Activated CD8-positive, alpha-beta memory T cell treated with anti-CD3 and anti-CD28 coated beads, Interleukin-2, amount 50 U/mL, for 48 hours (primary cell): ENCODE data around the gene ASPG.

Source experiments
- DNase-seq: peaks from one replicate; pipeline ENCODE4 v3.0.0-alpha.2; 2020

The ASPG gene

DNA sequence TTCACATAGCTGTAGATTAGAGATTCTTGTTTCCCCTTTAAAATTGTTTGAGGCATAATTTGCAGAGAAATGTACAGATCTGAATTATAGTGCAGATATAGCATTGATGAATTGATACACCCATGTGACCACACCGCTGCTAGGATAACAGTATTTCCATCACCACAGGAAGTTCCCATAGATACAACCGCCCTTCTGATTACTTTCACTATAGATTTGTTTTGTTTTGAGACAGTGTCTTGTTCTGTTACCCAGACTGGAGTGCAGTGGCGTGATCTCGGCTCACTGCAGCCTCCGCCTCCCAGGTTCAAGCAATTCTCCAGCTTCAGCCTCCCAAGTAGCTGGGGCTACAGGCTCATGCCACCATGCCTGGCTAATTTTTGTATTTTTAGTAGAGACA lies 8.8 kb upstream of the ASPG start:
- no peak for DNase-seq

DNA sequence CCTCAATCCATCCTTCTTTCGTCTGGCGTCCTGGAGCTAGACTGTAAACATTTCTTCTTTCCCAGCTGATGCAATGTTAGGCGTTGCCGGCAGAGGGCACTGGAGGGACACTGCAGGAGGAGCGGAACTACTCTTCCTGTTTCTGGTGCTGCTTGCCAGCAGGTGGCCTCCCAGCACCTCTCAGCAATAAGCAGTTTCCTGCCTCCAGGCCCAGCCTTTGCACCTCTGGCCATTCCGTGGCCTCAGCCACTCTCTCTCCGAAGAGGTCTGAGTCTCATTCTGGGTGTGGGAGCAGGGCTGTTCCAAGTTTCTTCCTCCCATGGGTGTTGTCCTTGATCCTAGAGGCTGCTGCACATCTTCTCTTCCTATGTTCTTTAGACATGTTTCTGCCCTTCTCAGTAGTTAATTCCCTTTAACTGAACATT lies 7.5 kb upstream of the ASPG start:
- peak; percentile 92 for DNase-seq

DNA sequence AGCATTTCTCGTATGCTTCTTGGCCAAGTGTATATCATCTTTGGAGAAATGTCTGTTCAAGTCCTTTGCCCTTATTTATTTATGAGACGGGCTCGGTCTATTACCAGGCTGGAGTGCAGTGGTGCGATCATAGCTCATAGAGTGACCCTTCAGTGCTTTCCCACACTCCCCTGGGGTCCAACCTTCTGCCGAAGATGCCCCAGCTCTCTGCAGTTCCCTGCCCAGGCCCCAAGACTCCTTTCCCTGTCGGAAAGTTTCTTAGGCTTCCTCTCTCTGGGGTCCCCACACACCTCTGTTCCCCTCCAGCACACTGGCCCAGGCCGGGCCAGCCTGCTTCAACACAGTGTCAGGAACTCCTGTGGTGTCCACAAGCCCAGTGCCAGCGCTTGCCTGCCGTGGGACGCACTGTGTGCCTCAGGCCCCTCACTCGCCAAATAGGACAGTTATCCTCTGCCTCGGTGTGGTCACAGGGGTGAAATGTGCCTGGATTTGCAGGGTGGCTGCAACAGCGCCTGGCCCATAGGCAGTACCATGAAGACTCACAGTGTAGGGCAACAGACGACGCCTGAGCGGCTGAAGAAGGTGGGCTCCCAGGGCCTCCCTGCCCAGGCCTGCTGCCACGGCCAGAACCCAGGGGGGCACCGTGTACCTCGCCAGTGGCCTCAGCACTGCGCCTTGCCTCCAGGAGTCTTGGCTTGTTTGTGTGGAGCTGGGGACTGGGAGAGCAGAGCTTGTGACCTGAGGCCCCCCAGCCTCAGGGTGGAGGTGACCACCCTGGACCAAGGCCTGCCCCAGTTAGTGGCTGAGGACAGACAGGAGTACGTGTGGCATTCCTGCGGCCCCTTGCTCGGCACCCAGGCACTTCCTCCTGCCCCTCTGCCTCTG lies 4.9 kb upstream of the ASPG start:
- no peak for DNase-seq

DNA sequence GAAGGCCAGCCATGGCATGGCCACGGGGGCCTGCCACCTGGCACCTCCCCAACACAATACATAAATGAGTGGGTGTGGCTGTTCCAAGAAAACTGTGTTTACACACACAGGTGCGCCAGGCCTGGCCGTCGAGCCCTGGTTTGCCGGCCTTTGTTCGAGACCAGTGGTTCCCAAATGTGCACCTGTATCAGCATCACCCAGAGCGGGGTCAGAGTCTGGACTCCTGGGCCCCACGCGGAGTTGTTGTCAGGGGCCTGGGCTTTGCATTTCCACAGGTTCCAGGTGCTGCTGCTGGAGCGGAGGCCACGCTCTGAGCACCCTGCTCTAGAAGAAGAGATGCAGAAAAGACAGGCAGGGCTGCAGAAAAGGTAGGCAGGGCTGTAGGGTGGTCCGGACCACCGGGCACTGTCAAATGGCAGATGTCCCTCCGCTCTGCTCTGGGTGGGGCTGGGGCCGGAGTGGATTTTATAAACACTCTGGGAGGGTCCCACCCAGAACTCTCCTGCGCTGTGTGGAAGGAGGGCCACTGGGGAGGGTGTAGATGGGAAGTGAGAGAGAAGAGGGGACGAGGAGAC lies 4.2 kb upstream of the ASPG start:
- no peak for DNase-seq

DNA sequence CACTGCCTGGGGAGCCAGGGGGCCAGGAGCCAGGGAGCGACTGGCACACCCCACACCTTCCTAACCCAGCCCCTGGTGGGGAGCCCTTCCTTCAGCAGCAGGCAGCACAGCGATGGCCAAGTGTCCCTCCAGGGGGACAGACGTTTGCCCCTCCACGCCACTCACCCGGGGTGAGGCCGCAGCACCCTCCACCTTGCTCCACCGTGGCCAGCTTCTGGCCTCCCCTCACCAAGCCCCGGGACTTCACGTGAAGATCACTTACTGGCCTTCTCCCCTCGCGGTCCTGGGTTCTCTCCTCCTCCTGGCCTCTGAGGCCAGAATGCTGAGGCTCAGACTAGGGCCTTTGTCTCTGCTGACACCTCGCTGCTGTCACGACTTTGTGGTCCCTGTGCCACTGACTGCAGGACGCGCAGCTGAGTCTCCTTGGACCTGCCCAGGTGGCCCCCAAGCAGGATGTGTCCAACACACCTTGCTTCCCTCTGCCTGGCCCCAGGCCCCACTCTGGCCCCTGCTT lies 3.5 kb upstream of the ASPG start:
- DNase-seq = no peak

DNA sequence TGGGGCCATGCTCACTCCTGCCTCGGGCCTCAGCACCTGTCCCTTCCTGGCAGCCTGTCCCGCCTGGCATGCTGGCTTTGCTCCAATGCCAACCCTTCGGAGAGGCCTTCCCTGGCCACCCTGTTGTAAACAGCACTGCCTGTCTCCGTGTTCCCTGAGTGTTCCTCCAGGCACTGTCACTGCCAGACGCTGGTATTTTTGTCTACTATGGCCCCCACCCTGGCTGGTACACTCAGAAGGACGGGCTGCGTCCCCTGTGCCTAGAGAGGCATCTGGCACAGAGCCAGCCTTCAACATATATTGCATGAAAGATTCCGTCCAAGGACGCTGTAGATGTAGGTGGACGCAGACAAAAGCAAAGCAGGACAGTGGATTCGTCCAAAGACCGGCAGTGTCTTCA lies 2.7 kb upstream of the ASPG start:
- no peak for DNase-seq

DNA sequence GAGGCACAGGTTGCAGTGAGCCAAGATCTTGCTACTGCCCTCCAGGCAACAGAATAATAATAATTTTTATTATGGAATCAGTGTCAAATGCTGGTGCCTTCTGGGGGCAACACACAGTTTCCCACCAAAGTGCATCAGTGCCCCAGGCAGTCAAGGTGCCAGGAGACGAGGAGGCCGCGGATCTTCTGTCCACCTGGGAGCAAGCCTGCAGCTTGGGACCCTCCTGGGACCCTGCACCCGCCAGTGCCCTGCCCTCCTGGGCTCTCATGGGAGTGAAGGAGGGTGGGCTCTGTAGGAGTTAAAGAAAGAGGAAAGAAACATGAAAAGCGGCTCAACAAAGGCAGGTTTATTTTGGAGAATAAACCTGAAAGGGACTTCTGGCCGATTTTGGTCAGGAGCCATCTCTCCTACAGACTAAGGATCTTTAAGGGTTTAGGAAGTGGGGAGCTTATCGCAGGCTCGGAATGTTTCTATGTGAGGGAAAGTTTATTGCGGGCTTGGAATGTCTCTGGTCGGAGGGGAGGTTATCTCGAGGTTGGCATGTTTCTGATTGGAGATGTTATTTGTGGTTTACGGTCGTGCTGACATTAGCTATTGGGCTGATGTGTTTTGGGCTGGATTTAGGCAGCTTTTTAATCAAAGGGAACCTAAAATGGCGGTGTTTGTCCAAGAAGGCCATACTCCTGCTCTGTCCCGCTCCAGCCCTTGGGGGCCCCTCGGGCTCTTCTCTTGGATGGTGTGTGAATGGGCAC lies 1.1 kb upstream of the ASPG start:
- no peak for DNase-seq

DNA sequence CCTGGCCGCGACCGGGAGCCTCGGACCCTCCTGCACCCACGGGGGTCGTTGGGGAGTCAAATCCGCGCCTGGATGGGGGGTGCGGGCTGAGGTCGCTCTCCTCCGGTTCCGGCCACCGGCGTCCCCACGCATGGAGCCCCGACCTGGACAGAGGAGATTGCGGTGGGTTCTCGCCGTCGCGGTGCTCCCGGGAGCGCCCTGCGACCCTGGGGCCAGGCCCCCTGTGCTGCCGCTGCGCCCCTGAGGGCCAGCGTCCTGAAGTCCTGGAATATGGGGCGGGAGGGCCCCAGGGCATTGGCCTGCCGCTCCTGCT lies 345 bp downstream of the ASPG start:
- no peak for DNase-seq

DNA sequence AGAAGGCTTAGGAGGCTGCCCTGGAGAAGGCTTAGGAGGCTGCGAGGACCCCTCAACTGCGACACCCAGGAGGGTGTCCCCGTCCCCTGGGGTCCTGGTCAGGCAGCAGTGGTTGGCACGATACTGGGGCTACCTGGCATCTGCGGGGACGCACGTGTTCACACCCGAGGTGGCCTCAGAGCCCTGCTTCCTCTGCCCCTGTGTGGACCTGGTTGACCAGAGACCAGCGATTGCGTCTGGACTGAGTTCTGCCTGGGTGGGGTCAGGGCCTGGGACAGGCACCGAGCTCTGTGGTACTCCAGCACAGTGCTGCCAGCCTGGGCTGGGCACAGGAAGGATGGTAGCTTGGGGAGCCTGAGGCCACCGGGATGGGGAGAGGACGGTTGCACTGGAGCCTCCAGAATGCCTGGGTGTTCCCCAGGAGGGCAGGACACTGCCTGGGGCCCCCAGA lies 735 bp downstream of the ASPG start:
- no peak for DNase-seq

DNA sequence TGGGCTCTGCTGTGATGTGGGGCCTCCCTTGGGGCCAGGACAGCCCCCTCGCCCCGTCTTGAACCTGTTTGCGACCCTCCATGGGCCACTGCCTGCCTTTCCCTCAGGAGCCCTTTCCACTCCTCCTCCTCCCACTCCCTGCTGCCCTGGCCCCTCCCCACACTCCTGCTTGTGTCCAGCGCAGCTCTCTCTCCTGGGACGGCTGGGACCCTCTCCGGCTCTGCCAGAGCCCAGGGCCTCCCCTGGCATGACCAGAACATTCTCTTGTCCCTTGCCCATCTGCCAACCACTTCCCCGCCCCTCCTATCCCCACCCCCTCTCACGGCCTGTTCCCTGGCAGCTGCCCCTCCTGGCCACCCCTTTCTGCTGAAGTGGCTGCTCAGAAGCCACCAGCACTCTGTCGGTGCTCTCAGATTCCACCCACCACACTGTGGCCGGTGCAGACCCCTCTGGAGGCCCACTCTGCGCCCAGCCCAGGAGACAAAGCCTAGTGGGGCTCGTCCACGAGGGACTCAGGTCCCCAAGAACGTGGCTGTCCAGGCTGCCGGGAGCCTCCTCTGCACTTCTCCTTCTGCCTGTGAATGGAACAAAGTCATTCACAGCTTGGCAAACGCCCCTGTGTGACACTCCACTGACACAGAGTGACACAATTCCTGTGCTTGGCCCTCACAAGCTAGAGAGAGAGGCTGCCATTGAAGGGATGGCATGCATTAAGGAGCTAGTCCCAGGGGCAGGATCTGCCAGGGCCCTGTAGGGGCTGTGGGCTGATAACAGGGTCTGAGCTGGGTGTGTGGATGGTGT lies 1.4 kb downstream of the ASPG start:
- DNase-seq = no peak

DNA sequence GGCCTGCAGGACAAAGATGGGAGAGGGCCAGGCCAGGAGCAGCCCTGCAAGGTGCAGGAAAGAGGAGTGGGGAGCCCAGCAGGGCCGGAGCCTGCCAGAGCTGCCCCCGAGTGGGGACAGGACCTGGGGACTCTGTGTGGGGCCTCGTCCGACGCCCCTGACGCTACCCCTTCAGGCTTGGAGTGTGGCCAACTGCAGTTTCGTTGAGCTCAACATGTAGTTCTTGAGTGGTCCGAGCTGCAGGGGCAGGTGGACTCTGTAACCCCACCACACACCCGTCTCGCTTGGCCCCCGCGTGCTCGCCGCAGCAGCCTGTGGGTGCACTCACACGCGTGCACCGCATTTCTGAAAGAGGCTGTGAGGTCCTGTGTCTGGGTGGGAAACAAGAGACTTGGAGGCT lies 2.0 kb downstream of the ASPG start:
- no peak for DNase-seq

DNA sequence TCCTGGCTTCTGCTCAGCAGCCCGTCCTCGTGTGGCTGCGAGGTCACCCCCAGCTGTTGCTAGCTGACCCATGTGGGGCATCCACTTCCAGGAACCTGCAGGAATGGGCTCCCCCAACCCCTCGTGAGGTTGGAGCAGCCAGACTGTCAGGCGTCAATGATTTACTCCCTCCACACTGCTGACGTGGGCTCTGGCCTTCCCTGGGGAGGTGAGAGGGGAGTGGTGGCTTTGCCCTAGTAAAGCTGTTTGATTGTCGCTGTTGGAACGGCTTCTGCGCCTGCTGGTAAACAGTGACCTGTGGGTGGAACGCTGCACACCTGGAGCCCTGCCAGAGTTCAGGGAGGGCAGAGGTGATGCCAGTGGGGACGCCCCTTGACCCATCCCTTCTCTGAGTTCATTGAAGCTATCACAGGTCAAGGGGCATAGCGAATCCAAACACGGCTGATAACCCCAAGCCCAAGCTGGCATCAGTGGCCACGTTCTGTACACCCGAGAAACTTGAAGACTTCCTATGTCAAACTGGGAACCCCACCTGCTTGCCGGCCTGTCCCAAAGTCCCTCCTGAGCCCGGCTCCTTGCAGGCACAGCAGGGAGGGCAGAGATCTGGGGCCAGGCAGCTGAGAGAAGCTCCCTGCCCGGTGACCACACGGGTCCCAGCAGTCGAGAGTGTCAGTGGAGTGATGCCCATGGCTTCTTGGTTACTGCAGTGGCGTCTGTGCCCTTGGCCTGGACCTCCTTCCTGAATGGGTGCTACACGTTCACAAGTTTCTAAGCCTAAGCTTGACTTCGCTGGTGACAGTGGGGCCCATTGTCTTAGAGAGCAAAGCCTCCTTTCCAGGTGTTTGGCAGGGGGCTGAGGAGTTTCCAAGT lies 2.7 kb downstream of the ASPG start:
- no peak for DNase-seq

DNA sequence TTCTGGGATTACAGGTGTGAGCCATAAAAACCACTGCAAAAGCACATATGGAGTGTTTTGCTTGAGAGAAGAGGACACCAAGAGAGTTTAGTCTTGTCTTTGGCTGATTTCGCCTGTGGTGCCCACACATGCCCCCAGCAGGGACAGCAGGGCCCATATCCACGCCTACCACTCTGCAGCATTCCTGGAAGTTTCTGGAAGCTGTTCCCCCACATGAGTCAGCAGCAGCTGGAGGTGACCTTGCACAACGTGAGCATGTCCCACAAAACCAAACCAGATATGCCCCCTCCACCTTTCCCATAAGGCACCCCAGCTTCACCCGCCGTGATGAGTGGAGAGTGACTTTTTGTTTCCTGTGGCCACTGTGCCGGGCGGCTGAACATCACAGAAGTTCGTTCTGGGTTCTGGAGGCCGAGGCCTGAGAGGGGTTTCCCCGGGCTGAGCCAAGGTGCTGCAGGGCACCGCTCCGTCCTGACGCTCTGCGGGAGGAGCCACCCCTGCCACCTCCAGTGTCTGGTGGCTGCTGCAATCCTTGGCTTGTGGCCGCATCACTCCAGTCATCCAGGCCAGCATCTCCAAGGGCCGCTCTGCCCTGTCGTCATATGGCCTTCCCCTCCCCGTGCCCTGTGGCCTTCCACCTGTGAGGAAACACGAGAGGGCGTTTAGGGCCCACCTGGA lies 4.7 kb downstream of the ASPG start:
- DNase-seq = no peak

DNA sequence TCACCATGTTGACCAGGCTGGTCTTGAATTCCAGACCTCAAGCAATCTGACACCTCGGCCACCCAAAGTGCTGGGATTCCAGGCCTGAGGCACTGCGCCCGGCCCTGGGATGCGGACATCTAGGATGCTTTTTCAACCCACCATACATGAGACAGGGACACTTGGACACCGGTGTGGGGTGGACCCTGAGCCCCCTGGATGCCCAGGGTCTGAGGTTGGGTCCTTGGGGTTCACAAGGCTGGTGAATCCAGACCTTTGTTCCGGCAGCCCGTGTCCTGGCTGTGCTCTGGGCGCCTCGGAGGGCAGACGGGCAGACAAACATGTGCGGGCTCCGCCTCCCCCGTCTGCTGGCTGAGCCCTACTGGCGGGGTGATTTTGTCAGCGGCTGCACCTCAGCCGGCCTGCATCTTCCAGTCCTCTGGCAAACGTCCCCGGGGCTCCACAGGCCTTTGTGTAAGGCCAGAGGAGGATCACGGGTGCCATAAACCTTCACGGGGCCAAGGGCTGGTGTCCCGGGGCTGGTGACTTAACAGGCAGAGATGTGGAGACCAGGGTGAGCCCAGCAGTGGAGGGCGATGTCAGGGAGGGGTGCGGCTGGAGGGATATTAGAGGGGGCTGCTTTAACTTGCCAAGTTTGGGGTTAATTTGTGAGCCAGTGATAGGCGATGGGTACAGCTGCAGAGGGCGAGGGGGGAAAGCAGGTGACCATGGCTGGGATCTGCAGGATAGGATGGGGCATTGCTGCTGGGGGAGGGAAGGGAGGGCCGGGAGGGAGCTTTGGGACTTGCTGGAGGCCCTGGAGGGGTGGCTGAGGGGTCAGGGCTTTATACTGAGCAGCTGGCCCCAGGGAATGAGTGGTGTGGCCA lies 5.8 kb downstream of the ASPG start:
- DNase-seq = no peak

DNA sequence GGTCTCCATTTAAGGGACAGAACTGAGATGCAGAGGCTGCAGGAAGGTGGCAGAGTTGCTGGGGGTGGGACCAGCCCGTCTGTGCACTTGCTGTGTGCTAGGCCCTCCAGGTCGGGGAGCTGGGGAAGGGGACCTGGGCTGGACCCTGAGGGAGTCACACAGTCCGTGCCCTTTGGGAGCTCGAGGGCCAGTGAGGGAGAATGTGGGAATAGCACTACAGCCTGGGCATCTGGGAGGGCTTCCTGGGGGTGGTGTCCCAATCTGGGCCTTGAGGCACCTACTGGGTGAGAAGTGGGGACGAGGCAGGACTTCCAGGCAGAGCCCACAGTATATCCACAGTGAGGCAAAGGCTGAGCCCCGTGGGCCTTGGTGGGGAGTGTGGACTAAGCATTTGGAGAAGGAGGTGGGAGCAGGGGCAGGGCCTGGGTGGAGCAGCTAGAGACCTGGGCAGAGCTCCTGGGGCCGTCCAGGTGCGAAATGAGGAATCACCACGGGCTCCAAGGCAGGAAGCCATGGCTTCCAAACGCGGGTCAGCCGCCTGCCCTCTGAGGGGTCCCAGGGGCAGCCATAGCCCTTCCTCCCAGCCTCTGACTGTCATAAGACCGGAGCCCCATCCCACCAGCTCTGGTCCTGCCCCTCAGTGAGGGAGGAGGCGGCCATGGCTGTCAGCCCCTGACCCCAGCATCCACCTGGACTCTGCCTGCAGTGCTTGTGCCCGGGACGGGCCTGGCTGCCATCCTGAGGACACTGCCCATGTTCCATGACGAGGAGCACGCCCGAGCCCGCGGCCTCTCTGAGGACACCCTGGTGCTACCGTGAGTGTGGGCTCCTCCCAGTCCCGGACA lies 6.6 kb downstream of the ASPG start:
- DNase-seq = no peak

DNA sequence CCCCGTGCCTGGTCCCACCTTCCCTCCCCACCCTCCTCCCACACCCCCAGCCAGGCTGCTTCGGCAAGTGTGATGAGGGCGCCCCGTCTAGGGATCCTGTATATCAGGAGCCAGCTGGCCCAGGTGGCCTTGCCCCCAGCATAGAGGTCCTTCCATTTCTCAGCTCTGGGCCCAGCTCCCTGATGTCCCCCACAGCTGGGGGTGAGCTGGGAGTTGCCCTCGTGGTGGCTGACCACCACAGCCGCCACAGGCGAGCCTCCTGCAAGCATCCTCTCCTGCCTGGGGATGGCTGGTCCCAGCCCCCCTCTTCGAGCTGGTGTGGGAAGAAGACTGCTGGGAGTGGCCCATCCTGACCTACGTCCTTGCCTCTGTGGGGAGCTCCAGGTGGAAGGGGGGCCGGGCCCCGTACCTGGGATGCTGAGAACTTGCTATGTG lies 7.4 kb downstream of the ASPG start:
- DNase-seq = no peak

DNA sequence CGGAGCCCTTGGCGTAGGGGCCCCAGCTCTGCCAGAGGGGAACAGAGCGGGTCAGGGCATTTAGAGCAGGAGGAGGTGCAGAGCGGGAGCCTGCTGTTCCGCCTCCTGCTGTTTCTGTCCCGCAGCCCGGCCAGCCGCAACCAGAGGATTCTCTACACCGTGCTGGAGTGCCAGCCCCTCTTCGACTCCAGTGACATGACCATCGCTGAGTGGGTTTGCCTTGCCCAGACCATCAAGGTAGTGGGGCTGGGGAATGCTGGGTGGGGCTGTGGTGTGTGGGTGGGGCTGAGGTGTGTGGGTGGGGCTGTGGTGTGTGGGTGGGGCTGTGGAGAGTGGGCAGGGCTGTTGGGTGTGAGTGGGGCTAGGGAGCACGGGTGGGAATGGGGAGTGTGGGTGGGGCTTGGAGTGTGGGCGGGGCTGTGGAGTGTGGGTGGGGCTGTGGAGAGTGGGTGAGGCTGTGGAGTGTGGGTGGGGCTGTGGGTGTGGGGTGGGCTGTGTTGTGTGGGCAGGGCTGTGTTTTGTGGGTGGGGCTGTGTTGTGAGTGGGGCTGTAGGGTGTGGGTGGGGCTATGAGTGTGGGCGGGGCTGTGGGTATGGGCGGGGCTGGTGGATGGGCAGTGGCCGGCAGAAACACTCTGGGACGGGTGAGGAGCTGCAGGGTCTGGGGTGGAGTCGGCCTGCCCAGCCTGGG lies 8.0 kb downstream of the ASPG start:
- DNase-seq = no peak

DNA sequence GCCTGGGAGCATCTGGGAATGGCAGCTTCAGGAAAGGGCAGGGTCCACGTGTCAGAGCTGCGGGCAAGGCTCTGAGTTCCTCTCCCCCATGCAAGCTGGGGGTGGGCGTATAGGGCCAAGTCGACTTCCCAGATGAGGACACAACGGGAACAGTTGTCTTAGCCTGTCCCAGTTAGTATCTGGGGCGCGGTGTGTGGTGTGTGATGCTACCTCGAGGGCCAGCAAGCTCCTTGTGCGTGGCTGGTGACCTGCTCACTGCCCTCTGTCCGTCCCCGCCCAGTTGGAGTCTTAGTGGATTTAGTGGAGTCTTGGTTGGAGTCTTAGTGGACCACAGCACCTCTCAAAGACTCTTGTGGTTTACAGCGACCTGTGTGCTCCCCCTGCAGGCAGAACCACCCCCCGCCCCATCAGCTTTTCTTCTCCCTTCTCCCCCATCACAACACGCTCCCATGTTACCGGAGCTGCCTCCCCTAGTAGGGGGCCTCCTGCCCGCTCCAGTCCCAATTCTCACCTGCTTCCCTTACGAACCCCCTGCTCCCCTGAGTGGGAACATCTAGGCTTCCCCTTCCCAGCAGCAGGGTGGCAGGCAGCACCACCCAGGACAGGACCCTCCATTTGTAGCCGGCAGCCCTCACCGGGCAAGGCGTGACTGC lies 8.7 kb downstream of the ASPG start:
- no peak for DNase-seq
